ENCODE data around the gene SV2C.
"Not testable (repeated sequence)": the region's sequence is repeated elsewhere in the genome, so short reads cannot be mapped to it uniquely, and the experiment has no call there.

The SV2C gene

GRCh38 chr5:76204713-76205112, 121.5 kb downstream of the SV2C start:
- no peak for DNase-seq

- no peak for DNase-seq
Observed at GRCh38 chr5:76207120-76207519, 123.9 kb downstream of the SV2C start.

GRCh38 chr5:76209297-76209696, 126.1 kb downstream of the SV2C start:
- no peak for DNase-seq

GRCh38 chr5:76210946-76211345, 127.8 kb downstream of the SV2C start:
- no peak for DNase-seq

- no peak for DNase-seq
Observed at GRCh38 chr5:76213858-76214257, 130.7 kb downstream of the SV2C start.

GRCh38 chr5:76216748-76217147, 133.6 kb downstream of the SV2C start:
- no peak for DNase-seq

- no peak for DNase-seq
Observed at GRCh38 chr5:76219636-76220035, 136.5 kb downstream of the SV2C start.

- DNase-seq, result no peak
Observed at GRCh38 chr5:76221311-76221710, 138.1 kb downstream of the SV2C start.

GRCh38 chr5:76222318-76222717, 139.1 kb downstream of the SV2C start:
- no peak for DNase-seq

GRCh38 chr5:76223696-76224095, 140.5 kb downstream of the SV2C start:
- no peak for DNase-seq

- DNase-seq, result no peak
Observed at GRCh38 chr5:76224898-76225297, 141.7 kb downstream of the SV2C start.

- no peak for DNase-seq
Observed at GRCh38 chr5:76225336-76225735, 142.2 kb downstream of the SV2C start.

GRCh38 chr5:76229900-76230299, 146.7 kb downstream of the SV2C start:
- DNase-seq, result no peak

GRCh38 chr5:76230711-76231285, 147.6 kb downstream of the SV2C start:
- DNase-seq, result no peak

GRCh38 chr5:76234665-76235064, 151.5 kb downstream of the SV2C start:
- DNase-seq, result no peak

- DNase-seq, result no peak
Observed at GRCh38 chr5:76236684-76237083, 153.5 kb downstream of the SV2C start.

- no peak for DNase-seq
Observed at GRCh38 chr5:76240336-76240735, 157.2 kb downstream of the SV2C start.

- not testable (repeated sequence) for DNase-seq
Observed at GRCh38 chr5:76242155-76242554, 159.0 kb downstream of the SV2C start.

- DNase-seq, result no peak
Observed at GRCh38 chr5:76245590-76245989, 162.4 kb downstream of the SV2C start.

GRCh38 chr5:76249621-76250020, 166.4 kb downstream of the SV2C start:
- no peak for DNase-seq

GRCh38 chr5:76250463-76250862, 167.3 kb downstream of the SV2C start:
- no peak for DNase-seq

- DNase-seq, result no peak
Observed at GRCh38 chr5:76251656-76252055, 168.5 kb downstream of the SV2C start.

GRCh38 chr5:76252437-76252836, 169.3 kb downstream of the SV2C start:
- DNase-seq, result no peak

- DNase-seq, result peak; percentile 64
Observed at GRCh38 chr5:76256116-76256889, 173.1 kb downstream of the SV2C start.
